HepG2 (cell line): ENCODE results near the gene CHKA. TPM values are rescaled to one million over a fixed set of nuclear protein-coding genes. Genes with fewer than 3 reads are reported as not detected.

Experiments
- ATF4 ChIP-seq, 2 experiments: fragments of 450-650 bp in 1 of 2; sonication (generic) in 1 of 2; formaldehyde crosslinking; IDR thresholded peaks; 2 replicates each; pipeline versions ENCODE4 v1.5.0 to v1.8.0; 2020 to 2022; ENCODE audit warnings: mild to moderate bottlenecking in 1 of 2, missing genetic modification reagents in 1 of 2
- BATF2 ChIP-seq: sonication (generic); formaldehyde crosslinking; IDR thresholded peaks from 2 replicates; pipeline ENCODE4 v1.8.0; 2022; ENCODE audit warnings: mild to moderate bottlenecking, missing genetic modification reagents, moderate library complexity
- CBX1 ChIP-seq: IDR thresholded peaks from one replicate; pipeline ENCODE4 v1.6.1; 2016; ENCODE audit warnings: antibody characterized with exemption, low read depth
- CCDC6 ChIP-seq: sonication (generic); formaldehyde crosslinking; IDR thresholded peaks from 2 replicates; pipeline ENCODE4 v1.8.1; 2022; ENCODE audit warnings: mild to moderate bottlenecking, missing genetic modification reagents, moderate library complexity
- CREB1 ChIP-seq, 2 experiments: fragments of 450-650 bp in 1 of 2; IDR thresholded peaks; 2 replicates each; pipeline ENCODE4 v1.6.1; 2016 to 2017; ENCODE audit warnings: control low read depth in 1 of 2, mild to moderate bottlenecking in 1 of 2, missing compliant biosample characterization in 1 of 2, missing genetic modification characterization in 1 of 2
- GLMP ChIP-seq: sonication (generic); formaldehyde crosslinking; IDR thresholded peaks from 2 replicates; pipeline ENCODE4 v1.9.0; 2021; ENCODE audit warnings: missing genetic modification reagents, mild to moderate bottlenecking, borderline replicate concordance
- HIVEP1 ChIP-seq: sonication (generic); formaldehyde crosslinking; IDR thresholded peaks from 2 replicates; pipeline ENCODE4 v1.4.0; 2020; ENCODE audit warnings: mild to moderate bottlenecking, missing genetic modification reagents
- IRX3 ChIP-seq: sonication (generic); formaldehyde crosslinking; IDR thresholded peaks from 2 replicates; pipeline ENCODE4 v1.8.1; 2023; ENCODE audit warnings: mild to moderate bottlenecking, low read depth, missing genetic modification reagents, borderline replicate concordance
- MEIS1 ChIP-seq: sonication (generic); formaldehyde crosslinking; IDR thresholded peaks from 2 replicates; pipeline ENCODE4 v1.9.0; 2021; ENCODE audit warnings: mild to moderate bottlenecking, missing genetic modification reagents, moderate library complexity, borderline replicate concordance
- PITX1 ChIP-seq: sonication (generic); formaldehyde crosslinking; IDR thresholded peaks from 2 replicates; pipeline ENCODE4 v1.5.1; 2020; ENCODE audit warnings: mild to moderate bottlenecking, missing genetic modification reagents
- RORA ChIP-seq: sonication (generic); formaldehyde crosslinking; IDR thresholded peaks from 2 replicates; pipeline ENCODE4 v1.5.0; 2020; ENCODE audit warnings: mild to moderate bottlenecking, missing genetic modification reagents, moderate library complexity
- STAT5B ChIP-seq: sonication (generic); formaldehyde crosslinking; IDR thresholded peaks from 2 replicates; pipeline ENCODE4 v1.4.0; 2020; ENCODE audit warnings: missing genetic modification reagents
- ZC3H4 ChIP-seq: sonication (generic); formaldehyde crosslinking; IDR thresholded peaks from 2 replicates; pipeline ENCODE4 v1.4.0; 2020; ENCODE audit warnings: missing genetic modification reagents, borderline replicate concordance
- ZFYVE20 ChIP-seq: sonication (generic); formaldehyde crosslinking; IDR thresholded peaks from 2 replicates; pipeline ENCODE4 v1.8.0; 2023; ENCODE audit warnings: low read depth, mild to moderate bottlenecking, moderate library complexity, missing genetic modification reagents, borderline replicate concordance
- ZNF235 ChIP-seq: sonication (generic); formaldehyde crosslinking; IDR thresholded peaks from 2 replicates; pipeline ENCODE4 v1.8.1; 2023; ENCODE audit warnings: mild to moderate bottlenecking, missing genetic modification reagents, borderline replicate concordance
- ZNF256 ChIP-seq: sonication (generic); formaldehyde crosslinking; conservative IDR thresholded peaks from 2 replicates; pipeline ENCODE4 v1.4.0; 2020; ENCODE audit warnings: missing genetic modification reagents
- ZNF367 ChIP-seq: sonication (generic); formaldehyde crosslinking; IDR thresholded peaks from 2 replicates; pipeline ENCODE4 v1.4.0; 2020; ENCODE audit warnings: missing genetic modification reagents, borderline replicate concordance
- ZNF446 ChIP-seq: sonication (generic); formaldehyde crosslinking; IDR thresholded peaks from 2 replicates; pipeline ENCODE4 v1.5.0; 2020; ENCODE audit warnings: mild to moderate bottlenecking, missing genetic modification reagents
- ZNF552 ChIP-seq: sonication (generic); formaldehyde crosslinking; IDR thresholded peaks from 2 replicates; pipeline ENCODE4 v1.9.0; 2022; ENCODE audit warnings: missing genetic modification reagents, mild to moderate bottlenecking, borderline replicate concordance
- polyA plus RNA-seq, 8 experiments: library from polyadenylated mRNA; depleted of rRNA in 3 of 8; stranded (reverse) in 7 of 8; unstranded in 1 of 8; fragments of >200 nt; fragmentation: Illumina TruSeq in 4 of 8; extraction: Trizol in 4 of 8; gene quantifications; 2 replicates each; pipeline versions ENCODE4 v1.2.1 to v1.2.3, GENCODE V29; 2011 to 2016; ENCODE audit warnings: low read depth in 4 of 8, missing spikeins in 1 of 8, mixed read lengths in 1 of 8; ENCODE audit not compliant: insufficient read depth in 1 of 8
- total RNA-seq, 5 experiments: library from RNA; depleted of rRNA; stranded (reverse); fragments of >200 nt; fragmentation: Illumina TruSeq; extraction: Trizol; gene quantifications; 2 replicates each; pipeline ENCODE4 v1.2.3, GENCODE V29; 2016; ENCODE audit warnings: low read depth in 1 of 5
- TF ChIP-seq, protein P1 (sequence below): sonication (generic); formaldehyde crosslinking; IDR thresholded peaks from 2 replicates; pipeline ENCODE4 v1.5.0; 2020; ENCODE audit warnings: mild to moderate bottlenecking, missing genetic modification reagents
- TF ChIP-seq, protein P2 (sequence below): sonication (generic); formaldehyde crosslinking; IDR thresholded peaks from 2 replicates; pipeline ENCODE4 v1.4.0; 2020; ENCODE audit warnings: missing genetic modification reagents
- TF ChIP-seq, protein P3 (sequence below): sonication (generic); formaldehyde crosslinking; conservative IDR thresholded peaks from 2 replicates; pipeline ENCODE4 v1.8.0; 2022; ENCODE audit warnings: mild to moderate bottlenecking, moderate library complexity, missing genetic modification reagents

Gene CHKA
- total and polyA plus RNA-seq, 2 of the 13 experiments (the other 11 are each of a cell fraction or from before 2014, with no cell fraction given): 71.6 to 92.7 TPM

- TF ChIP-seq ZFYVE20 (CRISPR knock-in tag) (no peak), CREB1 (IDR thresholded peaks at IDR 0.05) (no peak), CREB1 (CRISPR knock-in tag; IDR thresholded peaks at IDR 0.05) (peak; percentile 40; the same call in 1 of the 2 replicates), ZNF256 (no peak), ZNF446 (CRISPR knock-in tag) (no peak), HIVEP1 (no peak), ZNF367 (CRISPR knock-in tag) (no peak), ATF4 (CRISPR knock-in tag; IDR thresholded peaks at IDR 0.05) (peak in 1 of 2 experiments; percentile 57; a peak in 2 of 4 replicates), RORA (CRISPR knock-in tag) (no peak), PITX1 (CRISPR knock-in tag) (no peak), ZC3H4 (no peak), CCDC6 (CRISPR knock-in tag) (no peak), GLMP (no peak), CBX1 (no peak), ZNF235 (no peak), MEIS1 (CRISPR knock-in tag) (no peak), BATF2 (CRISPR knock-in tag) (no peak), STAT5B (CRISPR knock-in tag) (no peak), IRX3 (CRISPR knock-in tag) (no peak), ZNF552 (CRISPR knock-in tag) (no peak)
- TF ChIP-seq, protein P1, sequence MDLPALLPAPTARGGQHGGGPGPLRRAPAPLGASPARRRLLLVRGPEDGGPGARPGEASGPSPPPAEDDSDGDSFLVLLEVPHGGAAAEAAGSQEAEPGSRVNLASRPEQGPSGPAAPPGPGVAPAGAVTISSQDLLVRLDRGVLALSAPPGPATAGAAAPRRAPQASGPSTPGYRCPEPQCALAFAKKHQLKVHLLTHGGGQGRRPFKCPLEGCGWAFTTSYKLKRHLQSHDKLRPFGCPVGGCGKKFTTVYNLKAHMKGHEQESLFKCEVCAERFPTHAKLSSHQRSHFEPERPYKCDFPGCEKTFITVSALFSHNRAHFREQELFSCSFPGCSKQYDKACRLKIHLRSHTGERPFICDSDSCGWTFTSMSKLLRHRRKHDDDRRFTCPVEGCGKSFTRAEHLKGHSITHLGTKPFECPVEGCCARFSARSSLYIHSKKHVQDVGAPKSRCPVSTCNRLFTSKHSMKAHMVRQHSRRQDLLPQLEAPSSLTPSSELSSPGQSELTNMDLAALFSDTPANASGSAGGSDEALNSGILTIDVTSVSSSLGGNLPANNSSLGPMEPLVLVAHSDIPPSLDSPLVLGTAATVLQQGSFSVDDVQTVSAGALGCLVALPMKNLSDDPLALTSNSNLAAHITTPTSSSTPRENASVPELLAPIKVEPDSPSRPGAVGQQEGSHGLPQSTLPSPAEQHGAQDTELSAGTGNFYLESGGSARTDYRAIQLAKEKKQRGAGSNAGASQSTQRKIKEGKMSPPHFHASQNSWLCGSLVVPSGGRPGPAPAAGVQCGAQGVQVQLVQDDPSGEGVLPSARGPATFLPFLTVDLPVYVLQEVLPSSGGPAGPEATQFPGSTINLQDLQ (CRISPR knock-in tag): no peak
- TF ChIP-seq, protein P2, sequence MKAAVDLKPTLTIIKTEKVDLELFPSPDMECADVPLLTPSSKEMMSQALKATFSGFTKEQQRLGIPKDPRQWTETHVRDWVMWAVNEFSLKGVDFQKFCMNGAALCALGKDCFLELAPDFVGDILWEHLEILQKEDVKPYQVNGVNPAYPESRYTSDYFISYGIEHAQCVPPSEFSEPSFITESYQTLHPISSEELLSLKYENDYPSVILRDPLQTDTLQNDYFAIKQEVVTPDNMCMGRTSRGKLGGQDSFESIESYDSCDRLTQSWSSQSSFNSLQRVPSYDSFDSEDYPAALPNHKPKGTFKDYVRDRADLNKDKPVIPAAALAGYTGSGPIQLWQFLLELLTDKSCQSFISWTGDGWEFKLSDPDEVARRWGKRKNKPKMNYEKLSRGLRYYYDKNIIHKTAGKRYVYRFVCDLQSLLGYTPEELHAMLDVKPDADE: no peak
- TF ChIP-seq, protein P3, sequence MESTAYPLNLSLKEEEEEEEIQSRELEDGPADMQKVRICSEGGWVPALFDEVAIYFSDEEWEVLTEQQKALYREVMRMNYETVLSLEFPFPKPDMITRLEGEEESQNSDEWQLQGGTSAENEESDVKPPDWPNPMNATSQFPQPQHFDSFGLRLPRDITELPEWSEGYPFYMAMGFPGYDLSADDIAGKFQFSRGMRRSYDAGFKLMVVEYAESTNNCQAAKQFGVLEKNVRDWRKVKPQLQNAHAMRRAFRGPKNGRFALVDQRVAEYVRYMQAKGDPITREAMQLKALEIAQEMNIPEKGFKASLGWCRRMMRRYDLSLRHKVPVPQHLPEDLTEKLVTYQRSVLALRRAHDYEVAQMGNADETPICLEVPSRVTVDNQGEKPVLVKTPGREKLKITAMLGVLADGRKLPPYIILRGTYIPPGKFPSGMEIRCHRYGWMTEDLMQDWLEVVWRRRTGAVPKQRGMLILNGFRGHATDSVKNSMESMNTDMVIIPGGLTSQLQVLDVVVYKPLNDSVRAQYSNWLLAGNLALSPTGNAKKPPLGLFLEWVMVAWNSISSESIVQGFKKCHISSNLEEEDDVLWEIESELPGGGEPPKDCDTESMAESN (CRISPR knock-in tag): no peak
These were observed 13.5 kb downstream of the CHKA start (continued) for GRCh38 chr11:68107689-68108088.
